BE2C (cell line): Measurements from ENCODE around the gene TEKT3.

Experiments
- DNase-seq: peaks from one replicate; pipeline ENCODE4 v3.0.0-alpha.2; 2020
- H3K27me3 ChIP-seq: fragments of 250-450 bp; sonication (Bioruptor Pico); 2 replicates; pipeline ENCODE4 v1.5.1; 2020; ENCODE audit warnings: mild to moderate bottlenecking
- H3K36me3 ChIP-seq: fragments of 250-450 bp; sonication (Bioruptor Pico); 2 replicates; pipeline ENCODE4 v1.5.1; 2020; ENCODE audit warnings: mild to moderate bottlenecking
- H3K4me1 ChIP-seq: fragments of 250-450 bp; sonication (Bioruptor Pico); 2 replicates; pipeline ENCODE4 v1.5.1; 2020
- H3K4me3 ChIP-seq: 2 replicates; pipeline ENCODE4 v1.5.1; 2011; ENCODE audit warnings: low read depth, low read length
- H3K9me3 ChIP-seq: fragments of 250-450 bp; sonication (Bioruptor Pico); 2 replicates; pipeline ENCODE4 v1.5.1; 2020
- CTCF ChIP-seq: IDR thresholded peaks from 2 replicates; pipeline ENCODE4 v1.5.1; 2012; ENCODE audit warnings: mild to moderate bottlenecking, low read depth, low read length

The TEKT3 gene

GRCh38 chr17:15289285-15290183, 51.9 kb downstream of the TEKT3 start:
- Histone ChIP-seq H3K4me3 (no peak overlapping the region), H3K9me3 (no peaks in the 10 kb centered on the region), H3K4me1 (0 out of 2 replicates have a peak, but pooled peaks cover 4% of the 10 kb centered on the region), H3K27me3 (no peaks in the 10 kb centered on the region), H3K36me3 (no peaks in the 10 kb centered on the region)
- peak; percentile 45 for DNase-seq
- TF ChIP-seq CTCF, result no peak

- no peak for DNase-seq
- Histone ChIP-seq H3K27me3 (no peaks in the 10 kb centered on the region), H3K4me3 (no peak overlapping the region), H3K36me3 (no peaks in the 10 kb centered on the region), H3K9me3 (no peaks in the 10 kb centered on the region), H3K4me1 (peaks cover 4% of the 10 kb centered on the region; the same call in 1 of the 2 replicates)
- no peak for TF ChIP-seq CTCF
Measured at GRCh38 chr17:15288859-15289258, 52.5 kb downstream of the TEKT3 start.

- TF ChIP-seq CTCF, result no peak
- Histone ChIP-seq H3K27me3 (no peaks in the 10 kb centered on the region), H3K36me3 (no peaks in the 10 kb centered on the region), H3K4me3 (no peak overlapping the region), H3K9me3 (no peaks in the 10 kb centered on the region), H3K4me1 (no peaks in the 10 kb centered on the region; the same call in 1 of the 2 replicates)
- DNase-seq, result no peak
Measured at GRCh38 chr17:15287538-15288267, 53.7 kb downstream of the TEKT3 start.

- Histone ChIP-seq H3K27me3 (no peaks in the 10 kb centered on the region), H3K4me3 (no peak overlapping the region), H3K36me3 (no peaks in the 10 kb centered on the region), H3K4me1 (no peaks in the 10 kb centered on the region; the same call in 1 of the 2 replicates), H3K9me3 (no peaks in the 10 kb centered on the region)
- no peak for TF ChIP-seq CTCF
- no peak for DNase-seq
Measured at GRCh38 chr17:15285466-15285865, 55.9 kb downstream of the TEKT3 start.

- no peaks in the 10 kb centered on the region; the same call in 1 of the 2 replicates for H3K4me1 ChIP-seq
- H3K27me3 ChIP-seq, result no peaks in the 10 kb centered on the region
- H3K9me3 ChIP-seq, result no peaks in the 10 kb centered on the region
- no peak overlapping the region for H3K4me3 ChIP-seq
- H3K36me3 ChIP-seq, result no peaks in the 10 kb centered on the region
- no peak for TF ChIP-seq CTCF
- DNase-seq, result no peak
Measured at GRCh38 chr17:15284537-15284936, 56.9 kb downstream of the TEKT3 start.
